ENCODE measurements around the gene LRRC15.

The LRRC15 gene

GRCh38 chr3:194369522-194370279 is at the start of gene LRRC15:
Gene LRRC15, minus strand, starts transcription at chr3:194369743. Its CDS starts 8,700 bp downstream, at chr3:194361043.
- H3K4me3 Mint-ChIP-seq, result no peak within 1 kb of the TSS

GRCh38 chr3:194418671-194419070 is 49.1 kb upstream of the LRRC15 start:
- DNase-seq (ENCODE audit: low spot score in 2 of 2), result no peak
- no peak for ATAC-seq (replicated peaks; ENCODE audit: extremely low read depth, poor library complexity, severe bottlenecking)
- peaks cover 22% of the 10 kb centered on the region for H3K36me3 Mint-ChIP-seq (ENCODE audit: insufficient read depth)
- no peak overlapping the region for H3K4me3 Mint-ChIP-seq
- no peaks in the 10 kb centered on the region for H3K9me3 Mint-ChIP-seq
- no peak overlapping the region for H3K27ac Mint-ChIP-seq (ENCODE audit: low read depth)
- no peaks in the 10 kb centered on the region for H3K4me1 Mint-ChIP-seq
- H3K27me3 Mint-ChIP-seq, result no peaks in the 10 kb centered on the region

More at GRCh38 chr3:194369522-194370279, at the start of gene LRRC15:
- ATAC-seq (replicated peaks; ENCODE audit: extremely low read depth, poor library complexity, severe bottlenecking) (no peak), DNase-seq (ENCODE audit: low spot score in 2 of 2) (no peak)
- Mint-ChIP-seq H3K4me1 (peaks cover 5% of the 10 kb centered on the region), H3K27me3 (peaks cover 71% of the 10 kb centered on the region), H3K9me3 (no peaks in the 10 kb centered on the region), H3K36me3 (ENCODE audit: insufficient read depth) (peaks cover 2% of the 10 kb centered on the region), H3K27ac (ENCODE audit: low read depth) (no peak within 1 kb of the TSS)

GRCh38 chr3:194407423-194407822 is 37.9 kb upstream of the LRRC15 start:
- no peaks in the 10 kb centered on the region for H3K9me3 Mint-ChIP-seq
- H3K4me3 Mint-ChIP-seq, result no peak overlapping the region
- DNase-seq (ENCODE audit: low spot score in 2 of 2), result no peak
- H3K4me1 Mint-ChIP-seq, result no peaks in the 10 kb centered on the region
- ATAC-seq (replicated peaks; ENCODE audit: extremely low read depth, poor library complexity, severe bottlenecking), result no peak
- no peak overlapping the region for H3K27ac Mint-ChIP-seq (ENCODE audit: low read depth)
- H3K27me3 Mint-ChIP-seq, result no peaks in the 10 kb centered on the region
- H3K36me3 Mint-ChIP-seq (ENCODE audit: insufficient read depth), result peaks cover 9% of the 10 kb centered on the region

GRCh38 chr3:194405766-194406165 is 36.2 kb upstream of the LRRC15 start:
- Mint-ChIP-seq H3K36me3 (ENCODE audit: insufficient read depth) (peaks cover 9% of the 10 kb centered on the region), H3K27ac (ENCODE audit: low read depth) (no peak overlapping the region), H3K27me3 (no peaks in the 10 kb centered on the region)

GRCh38 chr3:194404365-194405140 is 35.0 kb upstream of the LRRC15 start:
- Mint-ChIP-seq H3K4me3 (no peak overlapping the region), H3K9me3 (no peaks in the 10 kb centered on the region), H3K27ac (ENCODE audit: low read depth) (no peak overlapping the region), H3K36me3 (ENCODE audit: insufficient read depth) (peaks cover 9% of the 10 kb centered on the region), H3K4me1 (peaks cover 5% of the 10 kb centered on the region), H3K27me3 (peaks cover 9% of the 10 kb centered on the region)
- ATAC-seq (replicated peaks; ENCODE audit: extremely low read depth, poor library complexity, severe bottlenecking) (no peak), DNase-seq (ENCODE audit: low spot score in 2 of 2) (no peak)

More at GRCh38 chr3:194405766-194406165, 36.2 kb upstream of the LRRC15 start:
- H3K4me3 Mint-ChIP-seq, result no peak overlapping the region
- no peaks in the 10 kb centered on the region for H3K9me3 Mint-ChIP-seq
- no peak for DNase-seq (ENCODE audit: low spot score in 2 of 2)
- no peaks in the 10 kb centered on the region for H3K4me1 Mint-ChIP-seq
- no peak for ATAC-seq (replicated peaks; ENCODE audit: extremely low read depth, poor library complexity, severe bottlenecking)

GRCh38 chr3:194401868-194402329 is 32.4 kb upstream of the LRRC15 start:
- Mint-ChIP-seq H3K4me1 (peaks cover 27% of the 10 kb centered on the region), H3K9me3 (no peaks in the 10 kb centered on the region), H3K27ac (ENCODE audit: low read depth) (no peak overlapping the region), H3K27me3 (peaks cover 33% of the 10 kb centered on the region), H3K36me3 (ENCODE audit: insufficient read depth) (no peaks in the 10 kb centered on the region), H3K4me3 (no peak overlapping the region)
- ATAC-seq (replicated peaks; ENCODE audit: extremely low read depth, poor library complexity, severe bottlenecking) (no peak), DNase-seq (ENCODE audit: low spot score in 2 of 2) (no peak)

- Mint-ChIP-seq H3K27me3 (peaks cover 35% of the 10 kb centered on the region), H3K36me3 (ENCODE audit: insufficient read depth) (no peaks in the 10 kb centered on the region), H3K4me1 (peaks cover 28% of the 10 kb centered on the region), H3K27ac (ENCODE audit: low read depth) (no peak overlapping the region), H3K4me3 (no peak overlapping the region), H3K9me3 (no peaks in the 10 kb centered on the region)
- ATAC-seq (replicated peaks; ENCODE audit: extremely low read depth, poor library complexity, severe bottlenecking), result no peak
- DNase-seq (ENCODE audit: low spot score in 2 of 2), result no peak
Observed at GRCh38 chr3:194401346-194401745, 31.8 kb upstream of the LRRC15 start.

GRCh38 chr3:194399874-194400411 is 30.4 kb upstream of the LRRC15 start:
- no peak for ATAC-seq (replicated peaks; ENCODE audit: extremely low read depth, poor library complexity, severe bottlenecking)
- no peak overlapping the region for H3K27ac Mint-ChIP-seq (ENCODE audit: low read depth)
- no peak overlapping the region for H3K4me3 Mint-ChIP-seq

GRCh38 chr3:194399166-194399565 is 29.6 kb upstream of the LRRC15 start, which contains the start of gene GP5:
Gene GP5, minus strand, starts transcription at chr3:194399266. Its CDS starts 984 bp downstream, at chr3:194398282.
- H3K4me3 Mint-ChIP-seq, result peak within 1 kb of the TSS; percentile 77
- no peaks in the 10 kb centered on the region for H3K9me3 Mint-ChIP-seq
- no peak within 1 kb of the TSS for H3K27ac Mint-ChIP-seq (ENCODE audit: low read depth)
- DNase-seq (ENCODE audit: low spot score in 2 of 2) (no peak), ATAC-seq (replicated peaks; ENCODE audit: extremely low read depth, poor library complexity, severe bottlenecking) (no peak)
- peaks cover 2% of the 10 kb centered on the region for H3K36me3 Mint-ChIP-seq (ENCODE audit: insufficient read depth)
- H3K4me1 Mint-ChIP-seq, result peaks cover 40% of the 10 kb centered on the region
- peaks cover 56% of the 10 kb centered on the region for H3K27me3 Mint-ChIP-seq

More at GRCh38 chr3:194399874-194400411, 30.4 kb upstream of the LRRC15 start:
- Mint-ChIP-seq H3K27me3 (peaks cover 49% of the 10 kb centered on the region), H3K9me3 (no peaks in the 10 kb centered on the region), H3K36me3 (ENCODE audit: insufficient read depth) (peaks cover 1% of the 10 kb centered on the region), H3K4me1 (peaks cover 40% of the 10 kb centered on the region)
- no peak for DNase-seq (ENCODE audit: low spot score in 2 of 2)

GRCh38 chr3:194397757-194398312 is 28.3 kb upstream of the LRRC15 start:
- H3K9me3 Mint-ChIP-seq, result no peaks in the 10 kb centered on the region
- H3K36me3 Mint-ChIP-seq (ENCODE audit: insufficient read depth), result peaks cover 2% of the 10 kb centered on the region
- peaks cover 40% of the 10 kb centered on the region for H3K4me1 Mint-ChIP-seq
- peak overlapping the region; percentile 77 for H3K4me3 Mint-ChIP-seq
- ATAC-seq (replicated peaks; ENCODE audit: extremely low read depth, poor library complexity, severe bottlenecking) (peak; percentile 43), DNase-seq (ENCODE audit: low spot score in 2 of 2) (no peak)
- peaks cover 56% of the 10 kb centered on the region for H3K27me3 Mint-ChIP-seq
- H3K27ac Mint-ChIP-seq (ENCODE audit: low read depth), result no peak overlapping the region

GRCh38 chr3:194396859-194397756 is 27.6 kb upstream of the LRRC15 start:
- ATAC-seq (replicated peaks; ENCODE audit: extremely low read depth, poor library complexity, severe bottlenecking) (peak; percentile 44), DNase-seq (ENCODE audit: low spot score in 2 of 2) (no peak)
- Mint-ChIP-seq H3K4me1 (peaks cover 40% of the 10 kb centered on the region), H3K9me3 (no peaks in the 10 kb centered on the region), H3K4me3 (peak overlapping the region; percentile 77), H3K27me3 (peaks cover 56% of the 10 kb centered on the region), H3K36me3 (ENCODE audit: insufficient read depth) (peaks cover 2% of the 10 kb centered on the region), H3K27ac (ENCODE audit: low read depth) (no peak overlapping the region)

GRCh38 chr3:194396539-194396858 is 27.0 kb upstream of the LRRC15 start:
- DNase-seq (ENCODE audit: low spot score in 2 of 2) (no peak), ATAC-seq (replicated peaks; ENCODE audit: extremely low read depth, poor library complexity, severe bottlenecking) (no peak)
- Mint-ChIP-seq H3K9me3 (no peaks in the 10 kb centered on the region), H3K27me3 (peaks cover 56% of the 10 kb centered on the region), H3K4me3 (peak overlapping the region; percentile 77), H3K27ac (ENCODE audit: low read depth) (no peak overlapping the region), H3K36me3 (ENCODE audit: insufficient read depth) (peaks cover 2% of the 10 kb centered on the region), H3K4me1 (peaks cover 40% of the 10 kb centered on the region)

Data from central memory CD8-positive, alpha-beta T cell (primary cell).